HG02798 (cell line): Measurements from ENCODE around the gene PLEKHA6.

ENCODE experiments used
- ATAC-seq: cut with Tn5 transposase; IDR thresholded peaks from one replicate; pipeline ENCODE4 v1.9.1; 2021; ENCODE audit warnings: mild to moderate bottlenecking; ENCODE audit not compliant: unreplicated experiment, poor library complexity

PLEKHA6 gene

GRCh38 chr1:204171751-204172178, 188.0 kb downstream of the PLEKHA6 start:
- no peak for ATAC-seq

GRCh38 chr1:204170494-204171155, 189.1 kb downstream of the PLEKHA6 start:
- no peak for ATAC-seq

GRCh38 chr1:204169858-204170257, 189.9 kb downstream of the PLEKHA6 start:
- no peak for ATAC-seq
